Astrocyte of the cerebellum (primary cell): ENCODE measurements around the gene VTI1A.
A peak's percentile ranks its signal among the peaks of the same experiment; 100 is the strongest.

ENCODE experiments used
- DNase-seq: peaks from one replicate; pipeline ENCODE4 v3.0.0-alpha.2; 2011; ENCODE audit warnings: low read depth
- H3K4me3 ChIP-seq: 2 replicates; pipeline ENCODE4 v1.5.1; 2011; ENCODE audit warnings: mild to moderate bottlenecking, low read depth, low read length, moderate library complexity
- in situ Hi-C: cut with HindIII; loops from 2 replicates; pipeline ENCODE4 v1.10.0; 2017; ENCODE audit warnings: low sequenced_read_pairs
- TF ChIP-seq, protein P1 (sequence below): IDR thresholded peaks from 2 replicates; pipeline ENCODE4 v1.5.1; 2012; ENCODE audit warnings: low read length, low read depth, moderate library complexity, mild to moderate bottlenecking; ENCODE audit errors: missing control alignments

Gene VTI1A

DNA sequence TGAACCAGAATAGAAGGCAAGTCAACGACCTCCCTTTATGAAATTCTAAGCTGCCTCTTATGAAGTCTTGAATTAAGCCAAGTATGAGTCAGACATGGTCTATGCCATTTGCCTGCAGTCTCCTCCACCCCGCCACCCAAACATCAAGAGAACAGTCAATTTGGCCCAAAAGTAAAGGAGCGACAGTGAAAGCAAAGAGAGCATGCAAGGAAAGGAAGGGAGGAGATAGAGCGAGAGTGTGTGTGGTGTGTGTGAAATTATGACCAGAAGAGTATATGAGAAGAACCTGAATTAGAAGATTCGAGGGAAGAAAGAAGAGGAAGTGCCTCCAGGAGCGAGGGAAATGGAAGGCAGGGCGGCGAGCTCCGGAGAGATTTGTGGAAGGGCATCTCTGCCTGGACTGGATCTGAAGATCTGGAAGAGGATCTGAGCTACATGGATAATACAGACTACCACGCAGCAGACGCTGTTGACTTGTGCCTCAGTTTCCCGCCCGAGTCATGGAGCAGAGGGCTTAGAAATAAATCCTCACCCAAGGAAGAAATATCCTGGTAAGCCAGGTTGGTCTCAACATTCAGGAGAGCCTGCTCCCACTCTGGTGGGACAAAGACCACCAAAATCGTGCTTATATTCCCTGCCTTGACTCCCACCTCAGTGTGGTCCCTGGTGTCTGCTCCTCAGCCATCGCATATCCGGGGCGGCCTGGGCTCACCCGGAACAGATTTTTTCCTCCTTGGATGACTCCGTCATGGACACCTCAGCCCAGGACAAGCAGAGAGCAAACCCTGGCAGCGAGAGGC is 760 bp upstream of the VTI1A start:
- in situ Hi-C loops: no loop called here
- DNase-seq: no peak
- peak overlapping the region; percentile 77 for H3K4me3 ChIP-seq
- TF ChIP-seq, protein P1, sequence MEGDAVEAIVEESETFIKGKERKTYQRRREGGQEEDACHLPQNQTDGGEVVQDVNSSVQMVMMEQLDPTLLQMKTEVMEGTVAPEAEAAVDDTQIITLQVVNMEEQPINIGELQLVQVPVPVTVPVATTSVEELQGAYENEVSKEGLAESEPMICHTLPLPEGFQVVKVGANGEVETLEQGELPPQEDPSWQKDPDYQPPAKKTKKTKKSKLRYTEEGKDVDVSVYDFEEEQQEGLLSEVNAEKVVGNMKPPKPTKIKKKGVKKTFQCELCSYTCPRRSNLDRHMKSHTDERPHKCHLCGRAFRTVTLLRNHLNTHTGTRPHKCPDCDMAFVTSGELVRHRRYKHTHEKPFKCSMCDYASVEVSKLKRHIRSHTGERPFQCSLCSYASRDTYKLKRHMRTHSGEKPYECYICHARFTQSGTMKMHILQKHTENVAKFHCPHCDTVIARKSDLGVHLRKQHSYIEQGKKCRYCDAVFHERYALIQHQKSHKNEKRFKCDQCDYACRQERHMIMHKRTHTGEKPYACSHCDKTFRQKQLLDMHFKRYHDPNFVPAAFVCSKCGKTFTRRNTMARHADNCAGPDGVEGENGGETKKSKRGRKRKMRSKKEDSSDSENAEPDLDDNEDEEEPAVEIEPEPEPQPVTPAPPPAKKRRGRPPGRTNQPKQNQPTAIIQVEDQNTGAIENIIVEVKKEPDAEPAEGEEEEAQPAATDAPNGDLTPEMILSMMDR: no peak

DNA sequence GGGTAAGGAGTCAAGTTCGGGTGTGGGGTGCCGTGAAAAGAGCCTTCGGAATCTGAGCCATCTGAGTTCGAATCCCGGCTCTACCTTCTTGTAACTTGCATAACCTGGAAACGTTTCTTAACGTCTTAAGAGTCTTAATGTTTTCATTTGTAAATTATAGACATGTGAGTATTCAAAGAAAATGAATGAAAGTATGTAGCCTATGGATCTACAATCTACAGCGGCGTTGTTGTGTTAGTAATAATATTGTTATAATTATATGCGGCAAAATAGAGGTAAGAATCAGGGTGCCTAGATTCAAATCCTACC is 559 bp downstream of the VTI1A start:
- H3K4me3 ChIP-seq: peak overlapping the region; percentile 77
- TF ChIP-seq, protein P1: no peak
- in situ Hi-C loops: no loop called here
- no peak for DNase-seq

DNA sequence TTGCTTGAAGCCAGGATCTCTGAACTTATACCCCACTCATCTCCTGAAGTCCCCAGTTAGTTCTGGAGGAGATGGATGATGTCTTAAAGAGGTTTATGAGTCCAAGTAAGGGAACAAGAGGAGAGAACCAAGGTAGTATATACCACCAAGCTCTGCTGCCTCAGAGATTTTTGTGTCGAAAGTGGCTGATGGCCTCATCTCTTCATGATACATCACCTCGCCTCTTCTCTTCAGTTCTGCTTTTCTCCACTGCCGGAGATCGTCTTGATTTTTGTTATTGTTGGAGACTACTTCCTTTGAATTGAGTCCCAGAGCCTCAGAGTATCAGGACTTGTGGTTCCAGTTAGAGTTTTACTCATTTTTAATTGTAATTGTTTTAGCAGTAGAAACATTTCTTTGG is 1.9 kb downstream of the VTI1A start:
- no peak overlapping the region for H3K4me3 ChIP-seq
- in situ Hi-C loops: no loop called here
- TF ChIP-seq, protein P1: no peak
- no peak for DNase-seq

DNA sequence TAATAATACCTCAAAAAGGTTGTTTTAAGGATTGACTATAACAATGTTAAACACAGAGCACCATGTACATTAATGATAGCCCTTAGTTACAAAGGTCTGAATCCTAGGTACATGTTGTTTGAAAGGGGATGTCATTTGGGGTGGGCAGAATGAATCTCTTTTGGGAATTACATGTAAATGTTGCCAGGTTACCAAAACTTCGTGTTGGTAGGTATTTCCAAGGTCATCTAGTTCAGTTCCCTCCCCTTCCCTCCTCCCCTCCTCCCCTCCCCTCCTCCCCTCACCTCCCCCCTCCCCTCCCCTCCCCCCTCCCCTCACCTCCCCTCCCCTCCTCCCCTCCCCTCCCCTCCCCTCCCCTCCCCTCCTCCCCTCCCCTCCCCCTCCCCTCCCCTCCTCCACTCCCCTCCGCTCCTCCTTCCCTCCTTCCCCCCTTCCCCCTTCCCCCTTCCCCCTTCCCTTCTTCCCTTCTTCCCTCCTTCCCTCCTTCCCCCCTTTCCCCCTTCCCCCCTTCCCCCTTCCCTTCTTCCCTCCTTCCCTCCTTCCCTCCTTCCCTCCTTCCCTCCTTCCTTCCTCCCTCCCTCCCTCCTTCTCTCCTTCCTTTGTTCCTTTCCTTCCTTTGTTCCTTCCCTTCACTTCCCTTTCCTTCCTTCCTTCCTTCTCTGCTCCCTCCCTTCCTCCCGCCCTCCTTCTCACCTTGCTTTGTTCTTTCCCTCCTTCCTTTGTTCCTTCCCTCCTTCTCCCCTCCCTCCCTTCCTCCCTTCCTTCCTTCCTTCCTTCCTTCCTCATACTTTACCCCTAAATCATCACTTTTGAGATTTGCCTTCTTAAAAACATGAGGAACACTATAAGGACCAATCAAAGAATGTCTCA is 8.1 kb downstream of the VTI1A start:
- no peak overlapping the region for H3K4me3 ChIP-seq
- TF ChIP-seq, protein P1: no peak
- DNase-seq: no peak
- in situ Hi-C loops: no loop called here

DNA sequence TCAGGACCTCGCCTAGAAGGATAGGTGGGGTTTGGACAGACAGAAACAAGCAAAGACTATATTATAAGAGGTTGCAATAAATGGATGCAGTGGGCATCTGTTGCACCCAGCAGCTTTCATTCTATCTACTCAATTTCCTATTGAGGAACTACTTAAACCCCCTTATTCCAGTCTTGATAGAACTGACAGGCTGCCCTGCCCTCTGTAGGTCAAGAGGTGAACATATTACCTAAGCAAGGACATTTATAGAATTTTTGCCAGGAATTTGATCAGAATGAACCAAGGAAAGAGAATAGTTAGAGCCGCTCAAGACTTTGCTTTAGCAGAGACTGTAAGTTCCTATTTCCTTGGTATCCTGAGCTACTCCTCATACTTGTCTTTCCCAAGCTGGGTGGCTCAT is 9.5 kb downstream of the VTI1A start:
- no peak for DNase-seq
- H3K4me3 ChIP-seq: no peak overlapping the region
- in situ Hi-C loops: no loop called here
- TF ChIP-seq, protein P1: no peak

DNA sequence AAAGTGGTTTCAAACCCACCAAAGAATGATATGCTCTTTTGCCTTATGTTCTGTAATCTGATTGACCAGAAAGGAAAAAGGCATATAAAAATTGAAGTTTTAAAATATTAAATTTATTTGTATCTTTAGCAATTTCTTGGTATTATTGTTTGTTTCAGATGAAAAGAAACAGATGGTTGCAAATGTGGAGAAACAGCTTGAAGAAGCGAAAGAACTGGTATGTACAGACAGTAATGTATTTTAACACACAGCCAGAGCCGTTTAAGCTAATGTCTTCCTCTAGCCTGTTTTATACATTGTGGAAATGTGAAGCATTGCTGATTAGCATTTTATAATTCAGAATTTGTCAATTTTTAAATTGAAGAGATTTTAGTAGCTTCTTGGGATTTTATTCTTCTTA is 13.4 kb downstream of the VTI1A start:
- in situ Hi-C loops: no loop called here
- no peak overlapping the region for H3K4me3 ChIP-seq
- TF ChIP-seq, protein P1: no peak
- DNase-seq: no peak
